HL-60/S4 (cell line): ENCODE data around the gene CAVIN2.
"Not testable (repeated sequence)": the region's sequence is repeated elsewhere in the genome, so short reads cannot be mapped to it uniquely, and the experiment has no call there.

Experiments
- in situ Hi-C: fragments of 300-500 bp; cut with MboI; formaldehyde crosslinking; loops from 2 replicates; pipeline ENCODE4 v1.14.3; 2022; ENCODE audit warnings: low sequenced_read_pairs

CAVIN2 gene

GRCh38 chr2:191804766-191805165 is 42.1 kb downstream of the CAVIN2 start:
- in situ Hi-C loops, result loop anchor here (25.0 kb wide), 1 partner anchor 358 kb away; no protein-coding TSS in a partner anchor

- in situ Hi-C loops, result loop anchor here (25.0 kb wide), 1 partner anchor 359 kb away; no protein-coding TSS in a partner anchor
Observed at GRCh38 chr2:191803007-191803406, 43.9 kb downstream of the CAVIN2 start.

- in situ Hi-C loops, result loop anchor here (25.0 kb wide), 1 partner anchor 360 kb away; no protein-coding TSS in a partner anchor
Observed at GRCh38 chr2:191802180-191802579, 44.7 kb downstream of the CAVIN2 start.

- in situ Hi-C loops, result loop anchor here (25.0 kb wide), 1 partner anchor 361 kb away; no protein-coding TSS in a partner anchor
Observed at GRCh38 chr2:191800874-191801273, 46.0 kb downstream of the CAVIN2 start.

- in situ Hi-C loops, result no loop called here
Observed at GRCh38 chr2:191799526-191799925, 47.4 kb downstream of the CAVIN2 start.

- in situ Hi-C loops, result no loop called here
Observed at GRCh38 chr2:191797942-191798876, 48.7 kb downstream of the CAVIN2 start.

- in situ Hi-C loops, result no loop called here
Observed at GRCh38 chr2:191797500-191797899, 49.4 kb downstream of the CAVIN2 start.

- in situ Hi-C loops, result no loop called here
Observed at GRCh38 chr2:191795715-191796114, 51.2 kb downstream of the CAVIN2 start.

GRCh38 chr2:191791953-191792560 is 54.8 kb downstream of the CAVIN2 start:
- in situ Hi-C loops, result no loop called here

- in situ Hi-C loops, result no loop called here
Observed at GRCh38 chr2:191790737-191791136, 56.2 kb downstream of the CAVIN2 start.

- in situ Hi-C loops, result no loop called here
Observed at GRCh38 chr2:191789796-191790195, 57.1 kb downstream of the CAVIN2 start.

- in situ Hi-C loops, result no loop called here
Observed at GRCh38 chr2:191786694-191787093, 60.2 kb downstream of the CAVIN2 start.

- in situ Hi-C loops, result not testable (repeated sequence)
Observed at GRCh38 chr2:191785651-191786050, 61.2 kb downstream of the CAVIN2 start.
